VCaP (cell line): Measurements from ENCODE around the gene HS2ST1.

Experiments
- H3K27ac ChIP-seq: fragments of 450-650 bp; 2 replicates; pipeline ENCODE4 v1.5.1; 2017
- TF ChIP-seq, protein P1 (sequence below): fragments of 450-650 bp; conservative IDR thresholded peaks from 2 replicates; pipeline ENCODE4 v1.5.1; 2017; ENCODE audit warnings: mild to moderate bottlenecking, moderate library complexity

The HS2ST1 gene

DNA sequence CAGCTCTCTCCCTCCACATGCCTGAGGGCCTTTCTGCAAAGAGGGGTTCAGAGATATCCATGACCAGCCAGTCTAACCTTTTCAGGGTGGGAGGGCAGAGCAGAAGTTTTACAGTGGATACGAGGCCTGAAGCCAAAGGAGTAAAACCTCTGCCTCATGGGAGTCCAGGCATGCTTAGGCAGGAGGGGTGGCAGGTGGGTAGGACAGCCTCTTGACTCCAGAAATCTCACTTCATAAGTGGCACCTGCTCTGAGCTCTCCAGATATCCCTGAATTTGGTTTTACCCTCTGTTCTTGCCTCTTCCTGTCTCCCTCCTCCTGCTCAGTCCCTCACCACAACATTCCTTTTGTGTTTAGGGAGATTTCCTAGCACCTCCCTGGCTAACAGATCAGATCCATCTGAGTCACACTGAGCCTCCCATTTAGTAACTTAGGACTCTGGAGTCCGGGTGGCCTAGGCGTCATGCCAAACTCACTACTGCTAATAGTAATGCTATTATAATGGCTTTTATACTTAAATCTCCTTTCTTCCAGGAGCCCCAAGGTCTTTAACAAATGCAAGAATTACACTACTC lies 201.0 kb downstream of the HS2ST1 start:
- no peak overlapping the region for H3K27ac ChIP-seq
- TF ChIP-seq, protein P1, sequence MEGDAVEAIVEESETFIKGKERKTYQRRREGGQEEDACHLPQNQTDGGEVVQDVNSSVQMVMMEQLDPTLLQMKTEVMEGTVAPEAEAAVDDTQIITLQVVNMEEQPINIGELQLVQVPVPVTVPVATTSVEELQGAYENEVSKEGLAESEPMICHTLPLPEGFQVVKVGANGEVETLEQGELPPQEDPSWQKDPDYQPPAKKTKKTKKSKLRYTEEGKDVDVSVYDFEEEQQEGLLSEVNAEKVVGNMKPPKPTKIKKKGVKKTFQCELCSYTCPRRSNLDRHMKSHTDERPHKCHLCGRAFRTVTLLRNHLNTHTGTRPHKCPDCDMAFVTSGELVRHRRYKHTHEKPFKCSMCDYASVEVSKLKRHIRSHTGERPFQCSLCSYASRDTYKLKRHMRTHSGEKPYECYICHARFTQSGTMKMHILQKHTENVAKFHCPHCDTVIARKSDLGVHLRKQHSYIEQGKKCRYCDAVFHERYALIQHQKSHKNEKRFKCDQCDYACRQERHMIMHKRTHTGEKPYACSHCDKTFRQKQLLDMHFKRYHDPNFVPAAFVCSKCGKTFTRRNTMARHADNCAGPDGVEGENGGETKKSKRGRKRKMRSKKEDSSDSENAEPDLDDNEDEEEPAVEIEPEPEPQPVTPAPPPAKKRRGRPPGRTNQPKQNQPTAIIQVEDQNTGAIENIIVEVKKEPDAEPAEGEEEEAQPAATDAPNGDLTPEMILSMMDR, result no peak

DNA sequence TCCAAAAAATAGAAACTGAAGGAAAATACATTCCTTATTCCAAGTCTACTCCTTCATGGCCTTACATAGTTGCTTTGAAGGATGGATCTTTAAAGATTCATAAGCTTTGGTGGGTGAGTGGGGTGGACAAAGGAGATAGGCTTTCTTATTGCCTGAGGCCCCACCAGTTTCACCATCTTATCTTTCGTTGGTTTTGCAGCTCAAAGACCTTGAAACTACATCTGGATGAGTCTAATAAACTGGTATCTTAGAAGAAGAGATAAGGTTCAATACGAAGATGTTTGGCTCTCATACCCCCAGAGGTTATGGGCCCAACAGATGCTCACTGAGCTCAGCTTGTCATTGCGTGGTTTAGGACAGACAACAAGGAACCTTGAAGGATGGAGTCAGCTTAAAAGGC lies 201.5 kb downstream of the HS2ST1 start:
- TF ChIP-seq, protein P1, result no peak
- no peak overlapping the region for H3K27ac ChIP-seq

DNA sequence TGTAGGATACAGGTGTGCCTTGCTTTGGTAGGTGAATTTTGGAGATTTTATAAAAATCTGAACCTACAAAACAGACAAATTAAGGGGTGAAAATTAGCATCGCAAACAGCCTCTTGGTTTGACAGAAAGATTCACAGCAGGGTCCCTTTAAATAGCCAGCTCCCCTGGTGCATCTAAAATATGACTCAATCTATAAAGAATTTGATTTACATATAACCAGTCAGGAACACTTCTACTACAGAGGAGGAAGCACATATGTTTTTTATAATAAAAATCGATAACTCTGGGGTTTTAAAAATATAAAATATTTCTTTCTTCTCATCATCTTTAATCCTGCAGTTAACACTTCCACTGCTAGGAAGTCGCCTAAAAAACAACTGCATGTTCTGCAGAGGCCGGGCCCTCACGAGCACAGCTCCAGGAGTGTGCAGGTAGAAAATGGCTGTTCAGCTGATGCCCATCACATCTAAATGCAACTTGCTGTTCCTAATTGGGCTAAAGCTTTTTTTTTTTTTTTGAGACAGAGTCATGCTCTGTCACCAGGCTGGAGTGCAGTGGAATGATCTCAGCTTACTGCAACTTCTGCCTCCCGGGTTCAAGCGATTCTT lies 203.4 kb downstream of the HS2ST1 start:
- TF ChIP-seq, protein P1, result no peak
- H3K27ac ChIP-seq, result no peak overlapping the region

DNA sequence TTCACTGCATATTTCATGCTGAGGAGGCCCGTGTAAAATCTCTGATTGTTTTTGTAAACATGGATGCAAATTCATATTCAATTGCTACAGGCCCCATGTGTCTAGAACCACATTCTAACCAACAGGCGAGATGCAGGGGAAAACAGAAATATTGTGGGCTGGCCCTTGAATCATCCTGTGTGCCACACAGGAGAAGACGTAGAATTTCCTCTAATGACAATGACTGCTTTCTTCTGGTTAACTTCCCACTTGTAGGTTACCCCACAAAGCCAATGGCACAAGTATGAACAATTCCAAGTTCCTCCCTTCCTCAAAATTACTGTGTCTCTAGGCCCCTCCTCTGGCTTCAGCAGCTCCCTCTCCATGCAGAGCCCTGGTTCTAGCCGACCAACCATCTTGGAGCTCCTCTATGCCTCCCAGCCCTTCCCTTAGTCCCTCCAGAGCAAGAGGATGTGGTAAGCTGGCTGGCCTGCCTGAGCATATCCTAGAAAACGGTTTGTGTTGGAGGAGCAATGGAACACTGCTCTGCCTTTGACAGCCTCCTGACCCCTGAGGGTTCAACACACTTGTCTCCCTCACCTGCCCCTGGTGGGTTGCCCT lies 205.2 kb downstream of the HS2ST1 start:
- TF ChIP-seq, protein P1, result no peak
- H3K27ac ChIP-seq, result no peak overlapping the region

DNA sequence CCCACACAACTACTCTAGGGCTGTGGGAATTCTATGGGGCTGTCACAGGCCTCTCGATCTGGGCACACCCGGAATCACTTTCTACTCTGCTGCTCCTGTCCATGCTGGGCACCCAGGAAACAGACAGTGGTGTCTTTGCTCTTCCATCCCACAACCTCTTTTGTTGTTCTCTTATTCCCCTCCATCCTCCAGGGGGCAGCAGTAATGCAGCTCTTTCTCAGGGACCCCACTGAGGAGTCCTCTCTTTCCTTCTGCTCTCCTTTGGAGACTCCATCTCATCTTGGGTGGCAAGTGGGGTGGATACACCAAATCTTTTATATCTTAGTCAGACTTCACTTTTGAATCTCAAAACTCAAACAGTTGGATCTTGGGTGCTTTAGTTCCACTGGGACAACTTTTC lies 206.3 kb downstream of the HS2ST1 start:
- H3K27ac ChIP-seq, result no peak overlapping the region
- TF ChIP-seq, protein P1, result no peak

DNA sequence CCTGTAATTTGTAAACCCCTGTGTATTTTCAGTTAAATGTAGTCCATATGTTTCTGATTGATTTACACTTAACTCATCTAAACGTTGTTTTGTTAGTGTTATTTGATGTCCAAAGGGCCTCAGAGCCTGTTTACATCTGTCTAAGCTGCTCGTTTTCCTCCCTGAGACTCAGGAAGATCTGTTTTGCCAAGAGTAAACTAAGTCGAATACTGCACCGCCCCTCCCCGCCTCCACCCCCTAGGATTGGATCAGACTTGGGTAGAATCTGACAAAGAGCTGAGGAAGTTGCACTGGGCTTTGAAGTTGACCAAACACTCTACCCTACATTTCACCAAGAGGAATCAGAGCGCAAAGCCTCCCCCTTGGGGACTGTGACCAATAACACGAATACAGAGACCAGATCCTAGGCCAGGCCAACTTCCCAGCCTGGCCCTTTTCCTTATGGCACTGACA lies 207.3 kb downstream of the HS2ST1 start:
- no peak overlapping the region for H3K27ac ChIP-seq

DNA sequence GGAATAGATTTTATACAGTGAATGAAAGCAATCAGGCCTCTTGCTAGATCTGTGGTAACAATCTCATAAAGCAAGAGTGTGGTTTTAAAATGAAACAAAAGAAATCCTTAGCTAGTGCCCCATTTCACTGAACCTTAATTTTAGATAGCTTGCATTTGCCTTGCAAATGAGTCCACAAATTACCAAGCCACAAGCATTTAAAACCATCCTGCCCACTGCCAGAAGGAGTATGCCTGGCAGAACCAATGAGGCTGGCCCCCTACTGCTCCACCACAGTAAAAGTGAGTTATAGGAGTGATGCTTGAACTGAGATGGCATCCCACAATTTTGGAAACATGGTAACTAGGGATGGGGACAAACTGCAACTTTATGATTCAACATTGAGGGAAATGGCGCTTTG lies 207.8 kb downstream of the HS2ST1 start:
- no peak overlapping the region for H3K27ac ChIP-seq

More for the DNA sequence above, 207.3 kb downstream of the HS2ST1 start:
- TF ChIP-seq, protein P1, result no peak

More for the DNA sequence above, 207.8 kb downstream of the HS2ST1 start:
- TF ChIP-seq, protein P1, result no peak
